AG04449 (cell line): ENCODE results near the gene SMARCA5.

ENCODE experiments used
- CTCF ChIA-PET: fragments of 350-600 bp; formaldehyde crosslinking; extraction: SDS; loops from one replicate; lab custom pipeline; 2021; ENCODE audit warnings: antibody characterized with exemption; lab: Yijun Ruan, JAX
- POLR2A ChIA-PET: fragments of 400-600, 350-600 bp; formaldehyde crosslinking; extraction: SDS; loops from one replicate; lab custom pipeline; 2020; ENCODE audit warnings: antibody characterized with exemption, inconsistent platforms; lab: Yijun Ruan, JAX
- DNase-seq: peaks from one replicate; pipeline ENCODE4 v3.0.0-alpha.2; 2010; ENCODE audit warnings: low read depth, low spot score
- H3K4me3 ChIP-seq: 2 replicates; pipeline ENCODE4 v1.5.1; 2011; ENCODE audit warnings: low read depth, mild to moderate bottlenecking, control low read depth, low read length
- TF ChIP-seq, protein P1 (sequence below): IDR thresholded peaks from one replicate; pipeline ENCODE4 v1.5.1; 2011; ENCODE audit warnings: mild to moderate bottlenecking, moderate library complexity, low read length, control low read depth, inconsistent platforms; ENCODE audit not compliant: insufficient read depth; ENCODE audit errors: missing control alignments

The SMARCA5 gene

DNA sequence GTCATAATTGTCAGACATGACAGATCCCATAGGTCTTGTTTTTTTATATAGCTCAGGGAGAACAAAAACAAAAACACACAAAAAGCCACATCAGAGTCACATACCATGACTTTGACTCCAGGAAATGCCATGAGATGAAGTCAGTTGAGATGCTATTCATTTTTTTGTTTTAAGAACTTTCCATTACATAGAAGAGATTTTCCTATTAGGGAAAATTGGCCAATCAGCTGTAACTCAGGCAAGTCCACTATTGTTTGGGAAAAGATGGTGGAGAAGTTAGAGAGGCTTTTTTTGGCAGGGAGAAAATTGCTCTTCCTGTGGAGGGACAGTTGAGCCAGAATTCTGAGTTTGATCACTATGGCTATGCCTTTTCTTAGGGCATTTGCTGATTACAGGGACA, 72.6 kb downstream of the SMARCA5 start:
- H3K4me3 ChIP-seq = no peak overlapping the region
- TF ChIP-seq, protein P1, sequence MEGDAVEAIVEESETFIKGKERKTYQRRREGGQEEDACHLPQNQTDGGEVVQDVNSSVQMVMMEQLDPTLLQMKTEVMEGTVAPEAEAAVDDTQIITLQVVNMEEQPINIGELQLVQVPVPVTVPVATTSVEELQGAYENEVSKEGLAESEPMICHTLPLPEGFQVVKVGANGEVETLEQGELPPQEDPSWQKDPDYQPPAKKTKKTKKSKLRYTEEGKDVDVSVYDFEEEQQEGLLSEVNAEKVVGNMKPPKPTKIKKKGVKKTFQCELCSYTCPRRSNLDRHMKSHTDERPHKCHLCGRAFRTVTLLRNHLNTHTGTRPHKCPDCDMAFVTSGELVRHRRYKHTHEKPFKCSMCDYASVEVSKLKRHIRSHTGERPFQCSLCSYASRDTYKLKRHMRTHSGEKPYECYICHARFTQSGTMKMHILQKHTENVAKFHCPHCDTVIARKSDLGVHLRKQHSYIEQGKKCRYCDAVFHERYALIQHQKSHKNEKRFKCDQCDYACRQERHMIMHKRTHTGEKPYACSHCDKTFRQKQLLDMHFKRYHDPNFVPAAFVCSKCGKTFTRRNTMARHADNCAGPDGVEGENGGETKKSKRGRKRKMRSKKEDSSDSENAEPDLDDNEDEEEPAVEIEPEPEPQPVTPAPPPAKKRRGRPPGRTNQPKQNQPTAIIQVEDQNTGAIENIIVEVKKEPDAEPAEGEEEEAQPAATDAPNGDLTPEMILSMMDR = no peak
- DNase-seq = peak; percentile 44
- ChIA-PET POLR2A (no interaction called here), CTCF (no interaction called here)

DNA sequence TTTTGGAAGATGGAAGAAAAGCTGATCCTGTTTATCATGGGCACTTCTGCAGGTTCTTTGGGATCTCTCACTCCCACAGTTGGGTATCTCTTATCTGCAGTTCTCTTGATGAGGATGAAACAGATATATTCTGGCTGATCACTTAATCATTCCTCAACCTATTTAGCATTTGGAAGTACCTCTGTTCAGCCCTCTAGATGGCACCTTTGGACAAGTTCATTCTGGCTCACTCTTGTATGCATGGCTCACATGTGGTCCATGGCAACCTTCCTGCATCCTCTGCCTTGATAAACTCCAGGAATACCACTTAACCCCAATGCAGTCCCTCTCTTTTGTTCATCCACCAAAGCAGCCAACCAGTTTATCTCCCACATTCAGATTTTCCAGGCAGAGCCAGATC, 74.2 kb downstream of the SMARCA5 start:
- CTCF ChIA-PET = no interaction called here
- DNase-seq = no peak

DNA sequence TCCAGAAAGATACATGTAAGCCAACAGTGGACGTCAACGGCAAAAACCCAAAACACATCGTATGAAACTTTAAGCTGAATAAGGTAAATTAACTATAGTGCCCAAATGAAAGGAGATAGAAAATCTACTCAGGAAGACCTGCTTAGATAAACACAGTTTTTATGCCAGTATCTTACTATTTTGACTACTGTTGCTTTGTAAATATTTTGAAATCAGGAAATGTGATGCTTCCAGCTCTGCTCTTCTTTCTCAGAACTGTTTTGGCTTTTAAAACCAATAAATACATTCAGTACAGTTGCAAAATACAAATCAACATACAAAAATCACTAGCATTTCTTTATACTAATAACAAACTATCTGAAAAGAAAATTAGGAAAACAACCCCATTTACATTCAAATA, 83.8 kb downstream of the SMARCA5 start:
- H3K4me3 ChIP-seq = no peak overlapping the region
- ChIA-PET CTCF (no interaction called here), POLR2A (no interaction called here)
- no peak for DNase-seq
- TF ChIP-seq, protein P1 = no peak

More for the DNA sequence above, 74.2 kb downstream of the SMARCA5 start:
- POLR2A ChIA-PET = no interaction called here
- H3K4me3 ChIP-seq = no peak overlapping the region
- TF ChIP-seq, protein P1 = no peak

DNA sequence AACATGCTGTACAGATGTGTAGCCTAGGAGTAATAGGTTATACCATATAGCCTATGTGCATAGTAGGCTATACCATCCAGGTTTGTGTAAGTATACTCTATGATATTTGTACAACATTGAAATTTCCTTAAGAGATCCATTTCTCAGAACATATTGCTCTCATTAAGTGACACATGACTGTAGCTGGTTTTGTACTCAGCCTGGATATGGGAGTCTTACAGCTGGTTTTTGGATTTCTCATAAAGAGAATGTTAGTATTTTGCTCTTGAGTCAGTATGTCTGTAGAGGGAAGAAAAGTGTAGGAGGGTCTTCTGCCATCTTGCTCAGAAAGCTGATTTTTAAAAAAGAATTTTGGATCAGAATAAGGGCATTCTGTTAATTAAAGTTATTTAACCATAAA, 85.3 kb downstream of the SMARCA5 start:
- POLR2A ChIA-PET = no interaction called here
- no peak overlapping the region for H3K4me3 ChIP-seq

DNA sequence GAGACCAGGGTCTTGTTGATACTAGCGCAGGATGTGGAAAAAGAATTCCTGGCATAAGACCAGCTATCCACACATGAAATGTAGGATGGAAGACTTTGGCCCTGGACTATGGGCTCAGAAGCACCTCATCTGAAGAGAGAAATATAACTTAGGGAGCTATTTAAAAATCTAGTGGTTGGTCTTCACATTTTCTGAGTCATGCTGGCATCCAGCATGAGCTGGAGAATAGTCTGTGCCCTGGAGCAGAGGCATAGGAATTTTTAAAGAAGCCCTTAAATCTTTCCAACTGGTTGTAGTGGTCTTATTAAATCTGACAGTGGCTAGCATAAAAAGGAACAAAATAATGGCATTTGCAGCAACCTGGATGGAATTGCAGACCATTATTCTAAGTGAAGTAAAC, 86.3 kb downstream of the SMARCA5 start:
- TF ChIP-seq, protein P1 = no peak
- POLR2A ChIA-PET = no interaction called here
- CTCF ChIA-PET = no interaction called here
- no peak for DNase-seq
- H3K4me3 ChIP-seq = no peak overlapping the region

More for the DNA sequence above, 85.3 kb downstream of the SMARCA5 start:
- TF ChIP-seq, protein P1 = no peak
- CTCF ChIA-PET = no interaction called here
- no peak for DNase-seq

DNA sequence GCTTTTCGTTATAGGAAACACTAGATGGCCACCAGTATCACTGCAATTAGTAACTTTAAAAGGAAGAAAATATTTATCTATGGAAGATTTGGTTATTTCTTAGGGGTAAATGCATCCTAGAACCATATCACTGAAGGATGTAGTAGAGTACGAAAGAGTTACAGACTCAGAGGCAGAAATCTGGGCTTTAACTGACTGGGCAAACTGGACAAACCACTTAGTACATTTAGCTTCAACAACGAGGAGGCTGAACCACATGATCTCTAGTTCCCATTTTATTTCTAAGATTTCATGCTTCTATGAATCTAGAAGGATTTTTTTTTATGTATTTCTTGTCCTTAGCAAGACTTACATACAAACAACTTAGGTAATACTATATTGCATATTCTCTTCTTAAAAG, 93.0 kb downstream of the SMARCA5 start:
- no peak for DNase-seq
- CTCF ChIA-PET = no interaction called here
- H3K4me3 ChIP-seq = no peak overlapping the region
- POLR2A ChIA-PET = no interaction called here
- TF ChIP-seq, protein P1 = no peak
